ENCODE data around the gene LEMD2. TPM values are rescaled to one million over a fixed set of nuclear protein-coding genes. Genes with fewer than 3 reads are reported as not detected.

Gene LEMD2
- 53.6 TPM for total RNA-seq
- long read RNA-seq, transcript LEMD2-201 (9 exons, 2,958 nt) = major isoform, 235 of 286 reads
- long read RNA-seq, transcript LEMD2-207 (8 exons, 1,306 nt) = minor isoform, 6 of 286 reads
- long read RNA-seq, partial matches to known transcripts = 4 of 286 reads
- long read RNA-seq, other reads (novel, unspliced or antisense) = 37 of 286 reads

- peak within 1 kb of the TSS; percentile 97 for H3K27ac ChIP-seq
- H3K4me1 ChIP-seq = peaks cover 45% of the 10 kb centered on the region
- no peaks in the 10 kb centered on the region for H3K27me3 ChIP-seq (ENCODE audit: low read depth)
- H3K9me3 ChIP-seq = no peaks in the 10 kb centered on the region
- H3K36me3 ChIP-seq = peaks cover 23% of the 10 kb centered on the region
- DNase-seq = peak; percentile 94
- TF ChIP-seq, protein P1, sequence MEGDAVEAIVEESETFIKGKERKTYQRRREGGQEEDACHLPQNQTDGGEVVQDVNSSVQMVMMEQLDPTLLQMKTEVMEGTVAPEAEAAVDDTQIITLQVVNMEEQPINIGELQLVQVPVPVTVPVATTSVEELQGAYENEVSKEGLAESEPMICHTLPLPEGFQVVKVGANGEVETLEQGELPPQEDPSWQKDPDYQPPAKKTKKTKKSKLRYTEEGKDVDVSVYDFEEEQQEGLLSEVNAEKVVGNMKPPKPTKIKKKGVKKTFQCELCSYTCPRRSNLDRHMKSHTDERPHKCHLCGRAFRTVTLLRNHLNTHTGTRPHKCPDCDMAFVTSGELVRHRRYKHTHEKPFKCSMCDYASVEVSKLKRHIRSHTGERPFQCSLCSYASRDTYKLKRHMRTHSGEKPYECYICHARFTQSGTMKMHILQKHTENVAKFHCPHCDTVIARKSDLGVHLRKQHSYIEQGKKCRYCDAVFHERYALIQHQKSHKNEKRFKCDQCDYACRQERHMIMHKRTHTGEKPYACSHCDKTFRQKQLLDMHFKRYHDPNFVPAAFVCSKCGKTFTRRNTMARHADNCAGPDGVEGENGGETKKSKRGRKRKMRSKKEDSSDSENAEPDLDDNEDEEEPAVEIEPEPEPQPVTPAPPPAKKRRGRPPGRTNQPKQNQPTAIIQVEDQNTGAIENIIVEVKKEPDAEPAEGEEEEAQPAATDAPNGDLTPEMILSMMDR (IDR thresholded peaks at IDR 0.05) = no peak
- H3K4me3 ChIP-seq = peak within 1 kb of the TSS; percentile 90
- intact Hi-C loops (cut with DNase I) = no loop called here
- ATAC-seq = peak; percentile 98
Observed at GRCh38 chr6:33788694-33789549, at the start of gene LEMD2. LEMD2 (minus strand) TSS chr6:33789130; CDS start chr6:33789116, 14 bp downstream.

DNA sequence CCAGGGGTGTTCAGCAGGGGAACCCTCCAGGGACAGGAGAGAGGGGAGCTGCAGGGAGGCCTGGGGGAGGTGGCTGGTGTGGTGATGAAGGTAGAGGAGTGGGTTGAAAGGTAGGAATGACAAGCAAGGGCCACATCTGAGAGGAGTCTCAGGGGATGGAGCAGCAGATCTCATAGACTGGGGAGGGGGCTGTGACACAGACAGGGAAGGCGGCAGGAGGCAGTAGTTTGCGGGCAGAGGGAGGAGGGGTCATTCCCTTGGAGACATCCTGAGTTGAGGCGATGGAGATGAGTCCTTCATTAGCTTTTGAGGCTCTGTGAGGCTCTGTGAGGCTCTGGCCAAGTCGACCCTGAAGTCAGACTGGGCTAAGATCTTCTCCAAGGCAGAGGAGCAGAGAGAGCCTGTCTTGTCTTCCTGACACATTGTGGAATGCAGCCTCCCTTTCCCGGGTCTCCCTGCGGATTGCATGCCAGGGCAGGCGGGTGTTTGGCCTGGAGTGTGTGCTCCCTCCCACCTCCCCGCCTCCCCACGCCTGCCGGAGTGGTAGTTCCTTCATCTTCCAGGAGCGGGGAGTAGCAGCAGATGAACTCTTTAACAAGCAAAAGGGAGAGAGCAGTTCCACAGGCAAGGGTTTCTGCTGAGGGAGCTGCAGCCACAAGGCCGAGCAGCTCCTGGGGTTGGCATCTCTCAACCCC, 49.2 kb upstream of the LEMD2 start:
- peaks cover 5% of the 10 kb centered on the region for H3K27me3 ChIP-seq (ENCODE audit: low read depth)
- TF ChIP-seq, protein P1 (IDR thresholded peaks at IDR 0.05) = no peak
- H3K4me1 ChIP-seq = peaks cover 14% of the 10 kb centered on the region
- ATAC-seq (no peak), DNase-seq (no peak)
- no peaks in the 10 kb centered on the region for H3K9me3 ChIP-seq
- intact Hi-C loops (cut with DNase I) = no loop called here
- H3K36me3 ChIP-seq = no peaks in the 10 kb centered on the region
- no peak overlapping the region for H3K4me3 ChIP-seq
- H3K27ac ChIP-seq = no peak overlapping the region

DNA sequence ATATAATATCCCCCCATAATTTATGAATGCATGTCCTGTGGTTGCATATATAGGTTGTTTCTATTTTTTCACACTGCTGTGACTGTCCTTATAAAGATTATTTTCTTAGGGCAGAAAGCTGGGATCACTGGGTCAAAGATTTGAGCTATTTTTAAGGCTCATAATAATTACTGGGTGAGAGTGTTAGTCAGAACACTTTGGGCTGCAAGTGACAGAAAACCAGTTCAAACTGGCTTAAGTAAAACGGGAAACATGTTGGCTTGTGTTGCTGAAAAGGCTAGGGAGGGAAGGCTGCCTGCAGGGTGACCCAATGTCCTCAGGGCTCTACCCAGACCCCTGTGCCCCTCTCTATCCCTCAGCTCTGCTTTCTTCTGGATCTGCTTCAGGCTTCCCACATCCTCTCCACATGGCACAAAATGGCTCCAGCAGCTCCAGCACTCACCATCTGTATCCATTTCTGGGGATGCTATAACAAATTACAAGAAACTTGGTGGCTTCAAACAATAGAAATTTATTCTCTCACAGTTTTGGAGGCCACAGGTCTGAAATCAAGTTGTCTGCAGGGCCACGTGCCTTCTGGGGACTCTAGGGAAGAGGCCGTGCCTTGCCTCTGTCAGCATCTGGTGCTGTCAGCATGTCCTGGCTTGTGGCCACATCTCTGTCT, 48.0 kb upstream of the LEMD2 start:
- Histone ChIP-seq H3K9me3 (no peaks in the 10 kb centered on the region), H3K36me3 (no peaks in the 10 kb centered on the region), H3K4me1 (peaks cover 14% of the 10 kb centered on the region), H3K4me3 (no peak overlapping the region), H3K27ac (no peak overlapping the region), H3K27me3 (ENCODE audit: low read depth) (peaks cover 5% of the 10 kb centered on the region)
- no peak for DNase-seq
- no peak for ATAC-seq
- TF ChIP-seq, protein P1 (IDR thresholded peaks at IDR 0.05) = no peak
- intact Hi-C loops (cut with DNase I) = no loop called here

DNA sequence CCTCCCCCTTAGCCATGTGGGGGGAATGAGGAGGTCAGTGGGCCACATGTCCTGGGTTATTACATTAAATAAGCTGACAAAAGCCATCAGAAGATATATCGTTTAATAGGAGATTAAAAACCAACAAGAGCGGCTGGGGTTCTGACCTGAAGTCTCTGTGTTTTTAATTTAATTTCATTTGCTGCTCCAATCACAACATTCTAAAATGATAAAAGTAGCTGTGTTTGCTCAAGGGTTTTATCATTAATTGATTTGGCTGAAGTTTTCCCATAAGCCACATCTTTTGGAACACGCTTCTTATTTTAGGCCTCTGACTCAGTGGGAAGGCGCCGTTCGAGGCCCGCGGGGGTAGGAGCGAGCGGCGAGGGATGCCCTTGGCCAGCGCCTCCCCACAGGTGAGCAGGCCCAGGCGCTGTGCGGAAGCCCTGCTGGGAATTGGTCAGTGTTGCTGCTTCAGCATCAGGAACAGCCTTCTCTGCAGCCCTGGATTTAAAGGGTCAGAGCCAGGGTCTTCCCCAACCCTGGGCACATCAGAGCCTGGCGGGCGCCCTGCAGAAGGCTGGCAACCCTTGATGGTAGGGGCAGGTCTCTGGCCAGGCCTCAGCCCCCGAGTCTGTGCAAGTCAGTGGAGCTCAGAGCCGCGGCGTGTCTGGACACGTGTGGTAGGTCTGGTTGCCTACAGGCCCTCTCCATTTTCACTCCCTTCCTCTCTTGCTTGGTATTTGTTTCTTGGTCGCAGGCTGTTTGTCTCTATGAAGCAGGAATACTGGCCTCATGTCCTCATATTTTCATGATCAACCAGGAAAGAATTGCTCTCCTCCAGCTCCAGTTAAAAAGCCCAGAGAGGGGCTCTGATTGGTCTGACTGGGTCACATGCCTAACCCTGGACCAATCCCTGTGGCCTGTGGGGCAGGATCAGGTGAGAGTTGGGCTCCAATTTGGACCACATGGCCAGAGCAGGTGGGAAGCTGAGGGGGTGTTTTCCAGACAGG, 45.8 kb upstream of the LEMD2 start:
- Histone ChIP-seq H3K27ac (no peak overlapping the region), H3K36me3 (no peaks in the 10 kb centered on the region), H3K9me3 (no peaks in the 10 kb centered on the region), H3K4me1 (peaks cover 3% of the 10 kb centered on the region), H3K27me3 (ENCODE audit: low read depth) (peaks cover 16% of the 10 kb centered on the region), H3K4me3 (no peak overlapping the region)
- intact Hi-C loops (cut with DNase I) = no loop called here
- TF ChIP-seq, protein P1 (IDR thresholded peaks at IDR 0.05) = no peak
- ATAC-seq (no peak), DNase-seq (no peak)

Data from lower lobe of right lung (tissue), 2 donors.